Pulmonary artery endothelial cell (primary cell): ENCODE results near the gene UQCRC1. TPM values are rescaled to one million over a fixed set of nuclear protein-coding genes. Genes with fewer than 3 reads are reported as not detected.
"Not testable (repeated sequence)": the region's sequence is repeated elsewhere in the genome, so short reads cannot be mapped to it uniquely, and the experiment has no call there.

Experiments used
- DNase-seq: peaks from one replicate; pipeline ENCODE4 v3.0.0-alpha.2; 2011; ENCODE audit warnings: low read depth, low spot score
- total RNA-seq: library from RNA; depleted of rRNA; stranded (reverse); fragments of >200 nt; gene quantifications from 2 replicates; pipeline ENCODE4 v1.2.3, GENCODE V29; 2014

UQCRC1 gene
- total RNA-seq, 1 donor from 2014 or later: 339 TPM

DNA sequence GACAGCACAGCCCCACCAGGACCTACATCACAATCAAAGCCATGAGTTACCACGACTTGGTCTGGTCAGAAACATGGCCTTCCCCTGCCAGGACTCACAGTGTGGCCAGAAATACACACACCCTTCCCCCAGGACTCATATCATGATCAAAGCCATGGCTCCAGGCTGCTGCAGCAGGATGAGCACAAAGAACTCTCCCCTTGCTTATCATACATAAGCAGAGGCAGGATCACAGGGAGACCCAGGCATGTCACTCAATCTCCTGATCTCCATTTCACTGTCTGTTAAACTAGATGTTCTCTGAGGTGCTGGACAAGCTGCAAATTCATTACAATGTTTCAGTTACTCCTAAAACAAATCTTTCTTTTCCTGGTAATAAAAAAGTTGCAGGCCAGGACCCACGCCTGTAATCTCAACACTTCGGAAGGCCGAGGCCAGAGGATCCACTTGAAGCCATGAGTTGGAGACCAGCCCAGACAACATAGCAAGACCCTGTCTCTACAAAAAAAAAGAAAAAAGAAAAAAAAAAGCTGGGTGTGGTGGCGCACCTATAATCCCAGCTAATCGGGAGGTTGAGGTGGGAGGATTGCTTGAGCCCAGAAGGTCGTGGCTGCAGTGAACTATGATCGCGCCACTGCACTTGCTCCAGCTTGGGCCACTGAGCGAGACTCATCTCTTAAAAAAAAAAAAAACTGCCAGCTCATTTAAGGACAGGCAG is 54.1 kb downstream of the UQCRC1 start:
- DNase-seq: no peak

DNA sequence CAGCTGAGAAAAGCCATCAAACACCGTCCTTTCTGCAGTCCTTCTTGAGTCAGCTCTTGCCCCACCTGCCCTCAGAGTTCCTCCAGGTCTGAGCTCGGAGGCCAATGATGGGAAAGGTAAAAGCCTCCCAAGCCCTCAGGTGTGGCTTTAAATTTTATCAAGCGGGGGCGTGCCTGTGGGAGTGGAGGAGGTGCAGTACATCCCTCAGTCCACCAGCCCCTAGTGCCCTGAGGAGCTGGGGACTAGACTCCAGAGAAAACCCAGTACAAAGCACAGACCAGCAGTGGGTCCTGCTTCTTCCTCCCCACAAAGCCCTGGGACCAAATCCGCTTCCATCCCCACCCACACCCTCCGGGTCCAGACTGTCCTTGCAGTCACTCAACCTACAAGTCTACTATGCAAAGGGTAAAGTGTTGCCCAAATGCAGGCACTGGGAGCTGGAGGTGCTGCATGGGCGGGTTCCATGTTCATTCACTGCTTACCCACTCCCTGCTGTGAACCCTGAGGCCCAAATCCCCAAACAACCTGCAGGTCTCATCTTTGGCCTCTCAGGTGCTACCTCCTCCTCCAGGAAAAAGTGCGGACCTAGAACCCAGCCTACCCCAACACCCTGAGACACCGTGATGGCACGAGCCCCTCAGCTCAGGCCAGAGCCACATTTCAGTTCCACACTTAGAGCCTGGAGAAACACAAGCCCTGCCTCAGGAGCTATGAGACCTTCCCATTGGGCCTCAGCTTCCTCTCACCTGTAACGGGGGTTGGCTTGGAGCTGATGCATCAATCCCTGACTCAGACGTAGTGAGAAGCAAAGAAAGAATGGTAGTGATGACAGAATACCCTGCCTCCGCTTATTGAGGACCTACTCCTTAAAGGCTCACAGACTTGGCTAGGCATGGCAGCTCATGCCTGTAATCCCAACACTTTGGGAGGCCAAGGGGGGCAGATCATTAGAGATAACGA is 55.3 kb downstream of the UQCRC1 start:
- no peak for DNase-seq

DNA sequence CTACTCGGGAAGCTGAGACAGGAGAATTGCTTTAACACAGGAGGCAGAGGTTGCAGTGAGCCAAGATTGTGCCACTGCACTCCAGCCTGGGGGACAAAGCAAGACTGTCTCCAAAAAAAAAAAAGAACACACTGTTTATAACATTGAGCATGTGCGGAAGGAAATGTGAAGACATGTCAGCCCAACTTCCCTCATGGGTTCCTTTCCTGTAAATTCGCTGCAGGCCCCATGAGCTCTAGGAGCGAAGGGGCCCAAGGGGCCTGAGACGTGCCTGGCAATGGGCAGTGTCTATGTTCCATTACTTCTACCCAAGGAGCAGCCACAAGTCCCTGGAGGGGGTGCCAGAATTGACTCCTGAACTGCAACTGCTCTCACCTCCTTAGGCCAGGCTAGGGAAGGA is 56.1 kb downstream of the UQCRC1 start:
- no peak for DNase-seq

DNA sequence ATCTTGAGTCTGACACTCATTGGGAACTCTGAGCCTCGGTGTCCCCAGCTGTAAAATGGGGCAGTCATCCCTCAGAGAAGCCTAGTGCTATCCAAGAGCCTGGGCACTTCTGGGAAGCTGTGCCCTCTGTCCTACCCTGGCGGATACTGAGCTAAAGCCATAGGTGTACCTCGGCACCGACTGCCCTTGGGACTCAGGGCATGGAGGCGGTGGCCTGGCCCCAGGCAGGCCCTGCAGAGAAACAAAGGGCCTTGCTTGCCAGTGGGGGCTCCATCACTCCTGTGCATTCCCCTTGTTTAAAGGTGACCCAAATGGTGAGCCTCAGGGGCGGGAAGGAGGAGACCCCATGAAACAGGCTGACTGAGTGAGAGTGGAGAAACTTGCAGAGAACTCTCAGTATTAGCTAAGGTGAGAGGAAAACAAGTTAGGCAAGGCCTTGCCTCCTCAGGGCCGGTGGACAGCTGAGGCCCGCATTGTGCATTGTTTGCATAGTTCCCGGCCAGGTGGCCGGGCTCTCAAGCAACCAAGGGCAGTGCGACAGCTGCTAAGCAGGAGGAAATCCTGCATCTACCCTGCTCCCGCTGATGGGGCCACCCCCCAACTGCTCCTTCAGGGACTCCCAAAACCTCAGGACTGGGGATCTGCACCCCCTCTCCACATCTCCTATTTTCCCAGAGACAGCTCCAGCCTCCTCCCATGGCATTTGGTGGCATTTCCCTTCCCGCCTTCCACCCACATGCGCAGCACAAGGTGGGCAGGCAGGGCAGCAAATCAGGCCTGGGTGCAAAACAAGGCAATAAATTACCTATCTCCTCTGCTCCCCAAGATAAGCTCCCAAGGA is 57.1 kb downstream of the UQCRC1 start:
- no peak for DNase-seq

DNA sequence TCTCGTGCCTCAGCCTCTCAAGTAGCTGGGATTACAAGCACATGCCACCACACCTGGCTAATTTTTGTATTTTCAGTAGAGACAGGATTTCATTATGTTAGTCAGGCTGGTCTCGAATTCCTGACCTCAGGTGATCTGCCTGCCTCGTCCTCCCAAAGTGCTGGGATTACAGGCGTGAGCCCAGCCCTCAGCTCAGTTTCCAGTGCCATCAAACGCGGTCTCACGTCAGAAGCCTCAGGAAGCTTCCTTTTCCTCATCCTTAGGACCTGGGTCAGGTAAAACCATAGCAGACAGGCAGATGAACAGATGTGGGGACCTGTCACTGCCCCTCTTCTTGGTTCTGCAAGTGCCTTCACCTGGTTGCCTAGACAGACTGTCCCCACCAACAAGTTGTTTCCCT is 57.8 kb downstream of the UQCRC1 start:
- not testable (repeated sequence) for DNase-seq

Other genes with a start within 250 kb of the UQCRC1 start
- 0.13 TPM in 1 of 2 replicates, not detected in the other for gene FBXW12, start 237.4 kb downstream of the UQCRC1 start, total RNA-seq
- gene PLXNB1, start 179.6 kb downstream of the UQCRC1 start, total RNA-seq: 9.3 and 16.2 TPM in 2 replicates
- gene CCDC51, start 169.5 kb downstream of the UQCRC1 start, total RNA-seq: 17.3 and 20.7 TPM in 2 replicates
- 233 and 270 TPM in 2 replicates for gene TMA7, start 169.4 kb downstream of the UQCRC1 start, total RNA-seq
- gene ATRIP, start 162.9 kb downstream of the UQCRC1 start, total RNA-seq: 9.2 and 11.3 TPM in 2 replicates
- gene SHISA5, start 105.5 kb downstream of the UQCRC1 start, total RNA-seq: 132 and 156 TPM in 2 replicates
- gene PFKFB4, start 52.8 kb downstream of the UQCRC1 start, total RNA-seq: 3.1 TPM in 2 replicates
- gene UCN2, start 45.9 kb downstream of the UQCRC1 start, total RNA-seq: 0.07 TPM in 1 of 2 replicates, not detected in the other
- 0.13 and 0.25 TPM in 2 replicates for gene COL7A1, start 14.3 kb downstream of the UQCRC1 start, total RNA-seq
- not detected in 2 replicates for gene TMEM89, start 12.1 kb upstream of the UQCRC1 start, total RNA-seq
- 10.6 and 17.3 TPM in 2 replicates for gene SLC26A6, start 25.8 kb upstream of the UQCRC1 start, total RNA-seq
- 0.18 and 0.20 TPM in 2 replicates for gene CELSR3, start 53.2 kb upstream of the UQCRC1 start, total RNA-seq
- gene NCKIPSD, start 76.3 kb upstream of the UQCRC1 start, total RNA-seq: 6.8 and 6.9 TPM in 2 replicates
- 42.3 and 55.7 TPM in 2 replicates for gene IP6K2, start 107.6 kb upstream of the UQCRC1 start, total RNA-seq
- 46.6 and 52.0 TPM in 2 replicates for gene PRKAR2A, start 238.2 kb upstream of the UQCRC1 start, total RNA-seq